ENCODE measurements around the gene SMARCD2.
A peak's percentile ranks its signal among the peaks of the same experiment; 100 is the strongest.

The SMARCD2 gene

GRCh38 chr17:63832014-63832413 is 10.5 kb downstream of the SMARCD2 start:
- DNase-seq (ENCODE audit: low read depth): no peak

GRCh38 chr17:63831505-63831904 is 11.0 kb downstream of the SMARCD2 start:
- DNase-seq (ENCODE audit: low read depth): no peak

GRCh38 chr17:63830904-63831491 is 11.5 kb downstream of the SMARCD2 start:
- DNase-seq (ENCODE audit: low read depth): no peak

GRCh38 chr17:63830278-63830677 is 12.2 kb downstream of the SMARCD2 start:
- no peak for DNase-seq (ENCODE audit: low read depth)

- no peak for DNase-seq (ENCODE audit: low read depth)
Measured at GRCh38 chr17:63828936-63829335, 13.5 kb downstream of the SMARCD2 start.

GRCh38 chr17:63827801-63828221 is 14.7 kb downstream of the SMARCD2 start:
- no peak for DNase-seq (ENCODE audit: low read depth)

GRCh38 chr17:63827002-63827800 is 15.3 kb downstream of the SMARCD2 start, which contains the start of the genes FTSJ3 and PSMC5:
FTSJ3 (minus strand) TSS chr17:63827663; CDS start chr17:63826902, 761 bp downstream.
PSMC5 (plus strand) TSS chr17:63827431; CDS start chr17:63827491, 60 bp downstream.
- peak; percentile 88 for DNase-seq (ENCODE audit: low read depth)

- DNase-seq (ENCODE audit: low read depth): no peak
Measured at GRCh38 chr17:63826468-63827001, 15.9 kb downstream of the SMARCD2 start.

- no peak for DNase-seq (ENCODE audit: low read depth)
Measured at GRCh38 chr17:63824362-63824761, 18.1 kb downstream of the SMARCD2 start.

- DNase-seq (ENCODE audit: low read depth): no peak
Measured at GRCh38 chr17:63823659-63824331, 18.7 kb downstream of the SMARCD2 start.

GRCh38 chr17:63822537-63822936 is 19.9 kb downstream of the SMARCD2 start:
- DNase-seq (ENCODE audit: low read depth): no peak

- no peak for DNase-seq (ENCODE audit: low read depth)
Measured at GRCh38 chr17:63821804-63822203, 20.7 kb downstream of the SMARCD2 start.

- DNase-seq (ENCODE audit: low read depth): no peak
Measured at GRCh38 chr17:63820963-63821561, 21.4 kb downstream of the SMARCD2 start.

- no peak for DNase-seq (ENCODE audit: low read depth)
Measured at GRCh38 chr17:63819585-63820537, 22.6 kb downstream of the SMARCD2 start.

- no peak for DNase-seq (ENCODE audit: low read depth)
Measured at GRCh38 chr17:63819131-63819530, 23.4 kb downstream of the SMARCD2 start.

GRCh38 chr17:63817736-63818385 is 24.6 kb downstream of the SMARCD2 start:
- no peak for DNase-seq (ENCODE audit: low read depth)

- DNase-seq (ENCODE audit: low read depth): no peak
Measured at GRCh38 chr17:63816669-63817068, 25.8 kb downstream of the SMARCD2 start.

- no peak for DNase-seq (ENCODE audit: low read depth)
Measured at GRCh38 chr17:63816123-63816522, 26.4 kb downstream of the SMARCD2 start.

- DNase-seq (ENCODE audit: low read depth): no peak
Measured at GRCh38 chr17:63809970-63810369, 32.5 kb downstream of the SMARCD2 start.

- DNase-seq (ENCODE audit: low read depth): no peak
Measured at GRCh38 chr17:63805591-63805990, 36.9 kb downstream of the SMARCD2 start.

All from GM04504 (cell line).